Measurements from ENCODE around the gene SLC4A1AP. TPM values are rescaled to one million over a fixed set of nuclear protein-coding genes. Genes with fewer than 3 reads are reported as not detected.

Gene SLC4A1AP
- total and polyA plus RNA-seq, 9 of the 15 experiments (the other 6 are each of a cell fraction or from before 2014, with no cell fraction given) = 8.1 to 40.5 (median 35.3) TPM

DNA sequence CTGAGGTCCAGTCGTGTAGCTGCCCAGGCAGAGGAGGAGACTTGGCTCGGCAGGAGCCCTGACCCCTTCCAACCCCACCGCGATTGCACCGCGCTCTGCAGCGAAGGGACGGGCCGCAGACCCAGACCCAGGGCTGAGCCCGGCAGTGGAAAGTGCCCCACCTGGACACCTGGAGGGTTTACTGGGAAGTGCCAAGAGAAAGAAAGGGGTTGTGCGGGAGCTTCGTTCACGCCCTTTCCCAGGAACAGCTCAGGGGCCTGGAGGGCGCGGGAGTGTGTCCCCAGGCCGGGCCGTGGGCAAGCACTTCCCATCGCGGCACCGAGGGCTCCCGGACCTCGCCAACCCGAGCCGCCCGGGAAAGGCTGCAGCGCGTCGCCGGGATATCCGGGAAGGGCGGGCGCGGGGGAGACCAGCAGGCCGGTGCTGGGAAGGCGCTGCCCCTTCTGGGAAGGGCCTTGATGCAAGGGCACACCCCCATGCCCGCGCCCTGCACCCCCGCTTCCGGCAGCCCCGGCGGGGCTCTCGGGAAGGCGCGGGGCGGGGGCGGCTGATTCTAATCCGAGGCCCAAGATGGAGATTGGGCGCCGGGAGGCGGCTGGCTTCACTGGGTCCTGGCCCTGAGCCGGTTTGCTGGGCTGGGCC lies 71.7 kb downstream of the SLC4A1AP start (continued):
- TF ChIP-seq GTF2F1 (IDR thresholded peaks at IDR 0.05; ENCODE audit: low read depth, low read length) (no peak), NONO (IDR thresholded peaks at IDR 0.05; ENCODE audit: low read depth in 2 of 2, low read length in 1 of 2) (no peak), ZNF431 (CRISPR knock-in tag; IDR thresholded peaks at IDR 0.05) (no peak), ZBTB17 (CRISPR knock-in tag; IDR thresholded peaks at IDR 0.05) (no peak; the same call in 1 of the 2 replicates), ZSCAN29 (IDR thresholded peaks at IDR 0.05) (no peak), ZNF324 (CRISPR knock-in tag; IDR thresholded peaks at IDR 0.05) (no peak), LCOR (CRISPR knock-in tag; IDR thresholded peaks at IDR 0.05) (0 out of 2 replicates have a peak, but pooled peaks have one; percentile 24), ZNF12 (CRISPR knock-in tag; IDR thresholded peaks at IDR 0.05) (no peak), ZFP30 (CRISPR knock-in tag; IDR thresholded peaks at IDR 0.05; ENCODE audit: borderline replicate concordance) (no peak), ERF (CRISPR knock-in tag; IDR thresholded peaks at IDR 0.05) (0 out of 2 replicates have a peak, but pooled peaks have one; percentile 38), RBFOX2 (IDR thresholded peaks at IDR 0.05; ENCODE audit: low read depth, low read length) (peak; percentile 70), YY1 (IDR thresholded peaks at IDR 0.05; ENCODE audit: borderline replicate concordance in 1 of 3, control insufficient read depth in 1 of 3, extremely low read depth in 1 of 3, insufficient read depth in 3 of 3, insufficient read length in 1 of 3, insufficient replicate concordance in 2 of 3, low read depth in 1 of 3, low read length in 2 of 3) (peak in 1 of 3 experiments; percentile 19), CBX1 (IDR thresholded peaks at IDR 0.05; ENCODE audit: low read depth) (peak; percentile 51; the same call in 1 of the 2 replicates), CAMTA2 (CRISPR knock-in tag; conservative IDR thresholded peaks at IDR 0.05) (no peak), ETV1 (tag; conservative IDR thresholded peaks at IDR 0.05; ENCODE audit: low read depth) (peak; percentile 60), ZNF445 (CRISPR knock-in tag; IDR thresholded peaks at IDR 0.05; ENCODE audit: low read depth) (no peak), ZNF707 (CRISPR knock-in tag; conservative IDR thresholded peaks at IDR 0.05) (no peak), BRF1 (IDR thresholded peaks at IDR 0.05; ENCODE audit: borderline replicate concordance, extremely low read depth, insufficient read length) (no peak), CBFA2T2 (conservative IDR thresholded peaks at IDR 0.05) (no peak), MTA3 (IDR thresholded peaks at IDR 0.05; ENCODE audit: borderline replicate concordance) (peak; percentile 61; the same call in 1 of the 2 replicates), MEIS2 (IDR thresholded peaks at IDR 0.05; ENCODE audit: partially characterized antibody) (no peak), MYNN (IDR thresholded peaks at IDR 0.05) (peak; percentile 22; the same call in 1 of the 2 replicates), MYNN (CRISPR knock-in tag; IDR thresholded peaks at IDR 0.05) (no peak), EGR1 (conservative IDR thresholded peaks at IDR 0.05) (peak; percentile 96), MAZ (CRISPR knock-in tag; conservative IDR thresholded peaks at IDR 0.05 in 1 of 2, IDR thresholded peaks at IDR 0.05 in 1 of 2) (peak; percentile 50 to 92; a peak in 3 of 4 replicates), FOXA1 (IDR thresholded peaks at IDR 0.05; ENCODE audit: borderline replicate concordance) (no peak)
- TF ChIP-seq, protein P1, sequence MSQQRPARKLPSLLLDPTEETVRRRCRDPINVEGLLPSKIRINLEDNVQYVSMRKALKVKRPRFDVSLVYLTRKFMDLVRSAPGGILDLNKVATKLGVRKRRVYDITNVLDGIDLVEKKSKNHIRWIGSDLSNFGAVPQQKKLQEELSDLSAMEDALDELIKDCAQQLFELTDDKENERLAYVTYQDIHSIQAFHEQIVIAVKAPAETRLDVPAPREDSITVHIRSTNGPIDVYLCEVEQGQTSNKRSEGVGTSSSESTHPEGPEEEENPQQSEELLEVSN (IDR thresholded peaks at IDR 0.05; ENCODE audit: borderline replicate concordance in 1 of 2, extremely low read depth in 1 of 2, insufficient read depth in 1 of 2, insufficient read length in 1 of 2, low read depth in 1 of 2, low read length in 1 of 2, poor library complexity in 1 of 2, severe bottlenecking in 1 of 2) = peak in 1 of 2 experiments; percentile 20
- TF ChIP-seq, protein P2, sequence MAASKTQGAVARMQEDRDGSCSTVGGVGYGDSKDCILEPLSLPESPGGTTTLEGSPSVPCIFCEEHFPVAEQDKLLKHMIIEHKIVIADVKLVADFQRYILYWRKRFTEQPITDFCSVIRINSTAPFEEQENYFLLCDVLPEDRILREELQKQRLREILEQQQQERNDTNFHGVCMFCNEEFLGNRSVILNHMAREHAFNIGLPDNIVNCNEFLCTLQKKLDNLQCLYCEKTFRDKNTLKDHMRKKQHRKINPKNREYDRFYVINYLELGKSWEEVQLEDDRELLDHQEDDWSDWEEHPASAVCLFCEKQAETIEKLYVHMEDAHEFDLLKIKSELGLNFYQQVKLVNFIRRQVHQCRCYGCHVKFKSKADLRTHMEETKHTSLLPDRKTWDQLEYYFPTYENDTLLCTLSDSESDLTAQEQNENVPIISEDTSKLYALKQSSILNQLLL (CRISPR knock-in tag; IDR thresholded peaks at IDR 0.05; ENCODE audit: borderline replicate concordance) = no peak
